ENCODE measurements around the gene C22orf15.

Gene C22orf15

GRCh38 chr22:23743303-23743705, 19.5 kb upstream of the C22orf15 start:
- peaks cover 7% of the 10 kb centered on the region for H3K4me1 Mint-ChIP-seq
- no peak overlapping the region for H3K4me3 Mint-ChIP-seq
- H3K27me3 Mint-ChIP-seq, result no peaks in the 10 kb centered on the region
- H3K27ac Mint-ChIP-seq, result no peak overlapping the region
- no peak for ATAC-seq
- peaks cover 8% of the 10 kb centered on the region for H3K9me3 Mint-ChIP-seq
- peaks cover 25% of the 10 kb centered on the region for H3K36me3 Mint-ChIP-seq

GRCh38 chr22:23744001-23744400, 18.8 kb upstream of the C22orf15 start:
- H3K4me1 Mint-ChIP-seq, result peaks cover 7% of the 10 kb centered on the region
- H3K36me3 Mint-ChIP-seq, result peaks cover 25% of the 10 kb centered on the region
- no peaks in the 10 kb centered on the region for H3K27me3 Mint-ChIP-seq
- no peak overlapping the region for H3K27ac Mint-ChIP-seq
- ATAC-seq, result no peak
- no peak overlapping the region for H3K4me3 Mint-ChIP-seq
- H3K9me3 Mint-ChIP-seq, result peaks cover 8% of the 10 kb centered on the region

GRCh38 chr22:23744485-23744884, 18.3 kb upstream of the C22orf15 start:
- Mint-ChIP-seq H3K36me3 (peaks cover 25% of the 10 kb centered on the region), H3K9me3 (peaks cover 8% of the 10 kb centered on the region), H3K27me3 (no peaks in the 10 kb centered on the region), H3K27ac (no peak overlapping the region), H3K4me1 (peaks cover 7% of the 10 kb centered on the region), H3K4me3 (no peak overlapping the region)
- ATAC-seq, result no peak

- H3K9me3 Mint-ChIP-seq, result peaks cover 8% of the 10 kb centered on the region
- H3K4me1 Mint-ChIP-seq, result peaks cover 20% of the 10 kb centered on the region
- H3K27me3 Mint-ChIP-seq, result no peaks in the 10 kb centered on the region
- H3K36me3 Mint-ChIP-seq, result peaks cover 25% of the 10 kb centered on the region
- no peak for ATAC-seq
- no peak overlapping the region for H3K27ac Mint-ChIP-seq
- H3K4me3 Mint-ChIP-seq, result no peak overlapping the region
These were observed 17.0 kb upstream of the C22orf15 start for GRCh38 chr22:23745791-23746190.

GRCh38 chr22:23749841-23750301, 12.9 kb upstream of the C22orf15 start:
- Mint-ChIP-seq H3K27me3 (no peaks in the 10 kb centered on the region), H3K27ac (no peak overlapping the region), H3K36me3 (peaks cover 5% of the 10 kb centered on the region), H3K9me3 (no peaks in the 10 kb centered on the region), H3K4me1 (peaks cover 57% of the 10 kb centered on the region), H3K4me3 (no peak overlapping the region)
- no peak for ATAC-seq

GRCh38 chr22:23750367-23750713, 12.4 kb upstream of the C22orf15 start:
- H3K4me3 Mint-ChIP-seq, result peak overlapping the region; percentile 84
- no peaks in the 10 kb centered on the region for H3K9me3 Mint-ChIP-seq
- H3K27ac Mint-ChIP-seq, result peak overlapping the region; percentile 95
- H3K36me3 Mint-ChIP-seq, result peaks cover under 1% of the 10 kb centered on the region
- no peaks in the 10 kb centered on the region for H3K27me3 Mint-ChIP-seq
- peaks cover 62% of the 10 kb centered on the region for H3K4me1 Mint-ChIP-seq
- no peak for ATAC-seq

GRCh38 chr22:23750714-23751440, 11.9 kb upstream of the C22orf15 start, which contains the start of gene ZNF70:
Gene ZNF70 (minus strand): TSS chr22:23751112. CDS start chr22:23745140, 5,972 bp downstream.
- H3K27ac Mint-ChIP-seq, result peak within 1 kb of the TSS; percentile 95
- H3K9me3 Mint-ChIP-seq, result no peaks in the 10 kb centered on the region
- H3K27me3 Mint-ChIP-seq, result no peaks in the 10 kb centered on the region
- ATAC-seq, result peak; percentile 85
- H3K36me3 Mint-ChIP-seq, result no peaks in the 10 kb centered on the region
- peaks cover 64% of the 10 kb centered on the region for H3K4me1 Mint-ChIP-seq
- H3K4me3 Mint-ChIP-seq, result peak within 1 kb of the TSS; percentile 91

GRCh38 chr22:23751441-23751996, 11.3 kb upstream of the C22orf15 start:
- Mint-ChIP-seq H3K36me3 (no peaks in the 10 kb centered on the region), H3K27me3 (no peaks in the 10 kb centered on the region), H3K4me3 (peak overlapping the region; percentile 91), H3K27ac (peak overlapping the region; percentile 95), H3K4me1 (peaks cover 66% of the 10 kb centered on the region), H3K9me3 (no peaks in the 10 kb centered on the region)
- ATAC-seq, result peak; percentile 5

GRCh38 chr22:23752090-23752691, 10.6 kb upstream of the C22orf15 start:
- Mint-ChIP-seq H3K27me3 (no peaks in the 10 kb centered on the region), H3K4me1 (peaks cover 67% of the 10 kb centered on the region), H3K4me3 (peak overlapping the region; percentile 91), H3K27ac (peak overlapping the region; percentile 95), H3K9me3 (no peaks in the 10 kb centered on the region), H3K36me3 (no peaks in the 10 kb centered on the region)
- ATAC-seq, result peak; percentile 89

- Mint-ChIP-seq H3K4me1 (peaks cover 73% of the 10 kb centered on the region), H3K4me3 (peak overlapping the region; percentile 91), H3K27ac (peak overlapping the region; percentile 95), H3K9me3 (no peaks in the 10 kb centered on the region), H3K36me3 (no peaks in the 10 kb centered on the region), H3K27me3 (no peaks in the 10 kb centered on the region)
- peak; percentile 74 for ATAC-seq
These were observed 10.0 kb upstream of the C22orf15 start for GRCh38 chr22:23752750-23753149.

- ATAC-seq, result no peak
These were observed 9.4 kb upstream of the C22orf15 start for GRCh38 chr22:23753385-23753784.

GRCh38 chr22:23754220-23754919, 8.4 kb upstream of the C22orf15 start, which contains the start of gene VPREB3:
Gene VPREB3 (minus strand): TSS chr22:23754425. CDS start chr22:23754363, 62 bp downstream.
- Mint-ChIP-seq H3K27ac (peak within 1 kb of the TSS; percentile 95), H3K36me3 (no peaks in the 10 kb centered on the region), H3K9me3 (no peaks in the 10 kb centered on the region), H3K27me3 (no peaks in the 10 kb centered on the region), H3K4me1 (peaks cover 74% of the 10 kb centered on the region), H3K4me3 (peak within 1 kb of the TSS; percentile 91)
- no peak for ATAC-seq

More at GRCh38 chr22:23753385-23753784, 9.4 kb upstream of the C22orf15 start:
- no peaks in the 10 kb centered on the region for H3K36me3 Mint-ChIP-seq
- no peaks in the 10 kb centered on the region for H3K9me3 Mint-ChIP-seq
- peaks cover 74% of the 10 kb centered on the region for H3K4me1 Mint-ChIP-seq
- peak overlapping the region; percentile 95 for H3K27ac Mint-ChIP-seq
- no peaks in the 10 kb centered on the region for H3K27me3 Mint-ChIP-seq
- H3K4me3 Mint-ChIP-seq, result peak overlapping the region; percentile 91

- Mint-ChIP-seq H3K27ac (peak overlapping the region; percentile 95), H3K9me3 (no peaks in the 10 kb centered on the region), H3K4me1 (peaks cover 67% of the 10 kb centered on the region), H3K36me3 (no peaks in the 10 kb centered on the region), H3K4me3 (no peak overlapping the region), H3K27me3 (no peaks in the 10 kb centered on the region)
- ATAC-seq, result no peak
These were observed 7.7 kb upstream of the C22orf15 start for GRCh38 chr22:23754980-23755636.

- H3K27ac Mint-ChIP-seq, result no peak overlapping the region
- no peaks in the 10 kb centered on the region for H3K27me3 Mint-ChIP-seq
- no peaks in the 10 kb centered on the region for H3K9me3 Mint-ChIP-seq
- H3K4me3 Mint-ChIP-seq, result no peak overlapping the region
- H3K36me3 Mint-ChIP-seq, result no peaks in the 10 kb centered on the region
- no peak for ATAC-seq
- peaks cover 61% of the 10 kb centered on the region for H3K4me1 Mint-ChIP-seq
These were observed 7.1 kb upstream of the C22orf15 start for GRCh38 chr22:23755711-23756110.

GRCh38 chr22:23756891-23757290, 5.9 kb upstream of the C22orf15 start:
- H3K27me3 Mint-ChIP-seq, result no peaks in the 10 kb centered on the region
- H3K4me1 Mint-ChIP-seq, result peaks cover 53% of the 10 kb centered on the region
- H3K36me3 Mint-ChIP-seq, result no peaks in the 10 kb centered on the region
- no peak overlapping the region for H3K4me3 Mint-ChIP-seq
- no peaks in the 10 kb centered on the region for H3K9me3 Mint-ChIP-seq
- H3K27ac Mint-ChIP-seq, result no peak overlapping the region
- ATAC-seq, result no peak
